GDM1 (cell line): Measurements from ENCODE around the gene ZC3H10.

ENCODE experiments used
- DNase-seq: peaks from one replicate; lab custom pipeline; 2025; lab: John Stamatoyannopoulos, UW

ZC3H10 gene

DNA sequence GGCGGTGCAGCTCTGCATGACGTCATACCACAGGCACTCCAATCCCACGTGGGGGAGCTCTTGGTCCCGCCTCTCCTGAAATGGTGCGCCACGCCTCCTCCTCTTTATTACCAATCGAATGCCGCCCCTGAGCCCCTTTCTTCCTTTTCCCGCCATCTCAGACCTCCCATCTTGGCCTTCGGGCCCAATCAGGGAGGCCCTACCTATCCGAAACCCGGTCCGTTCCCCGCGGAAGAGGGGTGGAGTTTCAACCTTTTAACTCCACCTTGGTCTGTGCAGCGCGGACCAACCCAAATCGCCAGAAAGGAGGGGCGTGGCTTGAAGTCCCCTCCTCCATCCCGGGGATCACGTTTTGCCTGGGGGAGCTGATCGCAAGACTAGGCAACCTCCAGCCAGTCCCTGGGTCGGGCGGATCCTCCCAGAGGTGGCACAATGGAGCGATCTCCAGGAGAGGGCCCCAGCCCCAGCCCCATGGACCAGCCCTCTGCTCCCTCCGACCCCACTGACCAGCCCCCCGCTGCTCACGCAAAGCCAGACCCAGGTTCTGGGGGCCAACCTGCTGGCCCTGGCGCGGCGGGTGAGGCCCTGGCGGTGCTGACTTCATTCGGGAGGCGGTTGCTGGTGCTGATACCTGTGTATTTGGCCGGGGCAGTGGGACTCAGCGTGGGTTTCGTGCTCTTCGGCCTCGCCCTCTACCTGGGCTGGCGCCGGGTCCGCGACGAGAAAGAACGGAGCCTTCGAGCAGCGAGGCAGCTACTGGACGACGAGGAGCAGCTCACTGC is 10.0 kb downstream of the ZC3H10 start, which contains the start of gene ESYT1:
TSS of gene ESYT1 (plus strand) at position 380 of the 782 bp plus-strand sequence. CDS start at position 433, 53 bp downstream.
- DNase-seq, result peak; percentile 99

DNA sequence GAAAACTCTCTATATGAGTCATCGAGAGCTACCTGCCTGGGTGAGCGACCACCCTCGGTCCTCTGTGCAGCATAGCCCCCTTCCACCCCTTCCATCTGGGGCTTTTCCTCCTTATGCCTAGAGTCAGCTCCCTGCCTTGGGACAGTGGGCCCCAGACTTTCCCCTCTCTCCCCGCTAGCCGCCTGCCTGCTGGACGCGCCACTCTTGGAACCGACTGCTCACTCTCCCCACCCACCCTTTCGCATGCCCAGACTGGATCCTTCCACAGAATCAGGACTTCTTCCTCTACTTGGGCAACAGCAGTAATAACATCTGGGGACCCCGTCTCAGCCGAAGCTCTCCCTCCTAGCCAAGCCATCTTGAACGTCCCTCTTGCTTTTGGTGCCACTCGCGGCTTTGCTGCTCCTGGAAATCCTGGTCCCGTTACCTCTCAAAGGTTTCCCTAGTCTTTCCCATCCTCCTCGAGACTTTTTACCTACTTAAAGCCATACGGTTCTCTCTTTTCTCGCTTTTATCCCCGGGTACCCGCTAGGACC is 10.7 kb downstream of the ZC3H10 start:
- DNase-seq, result no peak

DNA sequence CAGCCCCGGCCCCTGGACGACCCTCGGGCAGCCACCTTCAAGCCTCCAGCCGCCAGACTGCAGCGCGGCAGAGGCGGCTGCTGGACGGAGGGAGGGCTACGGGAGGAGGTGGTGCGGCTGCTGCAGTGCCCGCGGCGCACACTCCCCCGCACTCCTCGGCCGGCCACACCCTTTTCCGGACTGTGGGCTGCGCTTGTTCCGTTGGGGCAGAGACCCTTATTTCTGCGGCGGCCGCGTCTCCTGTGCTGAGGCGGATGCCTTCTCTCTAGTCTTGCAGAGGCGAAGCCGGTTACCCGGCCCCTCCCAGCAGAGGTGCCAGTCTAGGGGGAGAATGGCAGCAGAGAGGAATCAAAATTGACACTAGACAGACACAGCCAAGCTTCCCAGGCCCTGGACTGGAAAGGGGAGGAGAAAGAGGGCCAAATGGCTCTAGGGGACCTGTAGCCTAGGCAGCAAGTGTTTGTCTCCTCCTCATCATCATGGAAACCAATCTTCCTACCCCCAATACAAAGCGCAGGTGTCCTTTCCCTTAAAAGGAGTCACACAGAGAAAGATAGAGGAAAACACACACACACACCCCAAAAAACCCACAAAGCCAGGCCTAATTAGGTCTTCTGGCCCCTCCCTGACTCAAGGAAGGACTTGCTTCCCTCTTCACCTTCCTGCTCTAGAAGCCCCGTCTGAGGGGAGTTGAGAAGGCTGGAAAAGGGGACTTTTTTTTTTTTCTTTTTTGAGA is 11.3 kb downstream of the ZC3H10 start:
- DNase-seq, result peak; percentile 82

DNA sequence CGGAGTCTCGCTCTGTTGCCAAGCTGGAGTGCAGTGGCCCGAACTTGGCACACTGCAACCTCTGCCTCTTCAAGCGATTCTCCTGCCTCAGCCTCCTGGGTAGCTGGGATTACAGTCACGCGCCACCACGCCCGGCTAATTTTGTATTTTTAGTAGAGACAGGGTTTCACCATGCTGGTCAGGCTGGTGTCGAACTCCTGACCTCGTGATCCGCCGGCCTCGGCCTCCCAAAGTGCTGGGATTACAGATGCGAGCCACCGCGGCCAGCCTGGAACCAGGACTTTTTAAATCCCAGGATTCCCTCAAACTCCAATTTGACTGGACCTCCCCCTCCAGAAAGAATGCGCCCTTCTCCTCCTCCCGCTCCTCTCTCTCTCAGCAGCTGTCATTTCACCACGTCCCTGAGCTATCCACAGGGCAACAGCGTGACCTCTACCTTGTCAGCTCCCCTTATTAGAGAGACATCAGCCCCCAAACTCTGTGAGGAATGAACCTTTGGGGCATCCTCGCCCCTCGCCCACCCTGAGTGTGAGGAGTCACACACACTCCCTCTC is 12.0 kb downstream of the ZC3H10 start:
- no peak for DNase-seq

DNA sequence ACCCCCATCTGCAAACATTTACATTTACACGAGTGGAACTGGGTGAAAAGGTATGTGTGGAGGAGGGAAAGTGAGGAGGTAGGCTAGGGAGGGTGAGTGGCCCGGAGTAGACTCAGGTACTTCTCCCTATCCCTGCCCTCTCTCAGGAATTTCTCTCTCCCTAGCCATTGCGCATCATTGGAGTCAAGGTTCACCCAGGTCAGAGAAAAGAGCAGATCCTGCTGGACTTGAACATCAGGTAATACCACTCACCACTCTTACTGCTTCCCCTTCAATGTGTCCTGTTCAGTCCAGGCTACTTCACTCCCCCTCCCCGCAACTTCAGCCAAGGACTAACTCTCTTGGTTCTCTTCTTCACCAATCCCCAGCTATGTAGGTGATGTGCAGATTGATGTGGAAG is 12.8 kb downstream of the ZC3H10 start:
- DNase-seq, result no peak

DNA sequence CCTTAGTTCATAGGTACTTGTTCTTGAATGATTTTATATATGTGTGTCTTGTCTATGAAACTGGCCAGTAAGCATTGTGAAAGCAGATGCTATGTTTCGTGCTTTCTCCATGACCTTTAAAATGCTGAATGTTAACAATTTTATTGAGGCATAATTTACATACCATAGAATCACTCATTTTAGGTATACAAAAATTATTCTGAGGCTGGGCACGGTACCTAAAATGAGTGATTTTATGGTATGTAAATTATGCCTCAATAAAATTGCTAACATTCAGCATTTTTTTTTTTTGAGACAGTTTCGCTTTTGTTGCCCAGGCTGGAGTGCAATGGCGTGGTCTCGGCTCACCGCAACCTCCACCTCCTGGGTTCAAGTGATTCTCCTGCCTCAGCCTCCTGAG is 16.8 kb downstream of the ZC3H10 start:
- DNase-seq, result no peak

DNA sequence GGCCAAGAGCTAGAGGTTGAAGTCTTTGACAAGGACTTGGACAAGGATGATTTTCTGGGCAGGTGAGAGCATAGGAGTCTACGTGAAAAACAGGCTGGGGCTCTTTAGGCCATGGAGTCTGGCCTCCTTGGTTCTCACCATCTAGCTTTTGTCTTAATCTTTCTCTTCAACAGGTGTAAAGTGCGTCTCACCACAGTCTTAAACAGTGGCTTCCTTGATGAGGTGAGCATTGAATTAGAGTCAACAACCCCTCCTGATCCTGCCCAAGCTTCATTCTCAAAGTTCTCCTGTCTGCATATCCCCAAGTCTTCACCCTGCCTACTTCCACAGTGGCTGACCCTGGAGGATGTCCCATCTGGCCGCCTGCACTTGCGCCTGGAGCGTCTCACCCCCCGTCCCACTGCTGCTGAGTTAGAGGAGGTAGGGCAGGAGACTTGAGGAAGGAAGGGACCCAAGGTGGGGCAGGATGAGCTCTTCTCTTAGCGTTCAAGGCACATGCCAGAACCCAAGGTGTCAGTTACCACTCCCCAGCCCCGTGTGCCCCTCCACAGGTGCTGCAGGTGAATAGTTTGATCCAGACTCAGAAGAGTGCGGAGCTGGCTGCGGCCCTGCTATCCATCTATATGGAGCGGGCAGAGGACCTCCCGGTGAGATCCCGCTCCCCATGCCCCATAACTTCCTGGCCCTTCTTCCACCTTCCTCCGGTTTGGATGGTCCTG is 19.9 kb downstream of the ZC3H10 start:
- DNase-seq, result no peak

DNA sequence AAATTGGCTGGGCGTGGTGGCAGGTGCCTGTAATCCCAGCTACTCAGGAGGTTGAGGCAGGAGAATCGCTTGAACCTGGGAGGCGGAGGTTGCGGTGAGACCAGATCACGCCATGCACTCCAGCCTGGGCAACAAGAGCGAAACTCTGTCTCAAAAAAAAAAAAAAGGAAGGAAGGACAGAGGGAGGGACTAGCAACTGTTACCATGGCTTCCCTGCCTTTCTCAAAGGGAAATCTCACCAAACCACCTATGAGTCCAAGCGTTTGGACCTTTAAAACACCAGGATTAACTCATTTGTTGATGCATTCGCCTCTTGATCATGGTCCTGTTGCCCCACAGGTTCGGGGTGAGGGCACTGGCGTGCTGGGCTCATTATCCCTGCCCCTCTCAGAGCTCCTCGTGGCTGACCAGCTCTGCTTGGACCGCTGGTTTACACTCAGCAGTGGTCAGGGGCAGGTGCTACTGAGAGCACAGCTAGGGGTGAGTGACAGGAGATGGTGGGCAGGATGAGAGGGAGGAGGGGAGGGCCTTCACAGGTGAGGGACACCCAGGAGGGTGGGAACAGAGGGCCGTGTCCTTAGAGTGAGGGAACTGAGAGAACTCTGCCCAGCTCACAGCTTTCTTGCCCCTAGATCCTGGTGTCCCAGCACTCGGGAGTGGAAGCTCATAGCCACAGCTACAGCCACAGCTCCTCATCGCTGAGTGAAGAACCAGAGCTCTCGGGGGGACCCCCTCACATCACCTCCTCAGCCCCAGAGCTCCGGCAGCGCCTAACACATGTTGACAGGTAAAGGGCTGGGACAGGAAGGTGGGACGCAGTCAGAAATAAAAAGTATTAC is 24.1 kb downstream of the ZC3H10 start:
- DNase-seq, result no peak

DNA sequence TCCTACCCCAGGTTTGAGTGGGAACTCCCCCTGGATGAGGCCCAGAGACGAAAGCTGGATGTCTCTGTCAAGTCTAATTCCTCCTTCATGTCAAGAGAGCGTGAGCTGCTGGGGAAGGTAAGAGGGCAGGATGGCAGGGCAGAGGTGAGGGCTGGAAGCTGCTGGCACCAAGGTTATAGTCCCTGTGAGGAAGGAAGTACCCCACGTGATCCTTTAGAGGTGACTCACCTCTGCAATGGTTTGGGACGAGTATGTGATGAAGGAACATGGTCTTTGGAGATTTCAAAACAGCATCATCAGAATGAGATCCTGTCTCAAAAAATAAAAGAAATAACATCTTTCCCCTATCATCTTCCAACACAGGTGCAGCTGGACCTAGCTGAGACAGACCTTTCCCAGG is 25.2 kb downstream of the ZC3H10 start:
- no peak for DNase-seq

DNA sequence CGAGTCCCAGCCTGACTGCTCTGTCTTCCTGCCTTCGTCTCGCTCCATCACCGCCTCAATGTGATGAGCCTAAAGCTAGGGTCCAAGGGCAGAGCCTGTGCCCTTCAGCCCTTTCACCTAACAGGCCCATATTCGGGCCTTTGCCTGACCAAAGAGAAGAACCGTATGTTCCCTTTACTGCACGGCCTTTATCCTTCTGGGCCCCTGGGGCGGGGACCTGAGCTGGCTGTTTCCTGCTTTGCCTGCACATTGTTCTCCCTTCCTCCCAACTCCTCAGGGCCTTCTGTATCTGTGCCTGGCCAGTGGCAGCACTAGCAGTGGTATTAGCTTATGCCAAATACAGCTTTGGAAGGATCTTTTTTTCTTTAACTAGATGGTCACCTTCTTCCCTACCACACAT is 25.8 kb downstream of the ZC3H10 start:
- DNase-seq, result no peak

DNA sequence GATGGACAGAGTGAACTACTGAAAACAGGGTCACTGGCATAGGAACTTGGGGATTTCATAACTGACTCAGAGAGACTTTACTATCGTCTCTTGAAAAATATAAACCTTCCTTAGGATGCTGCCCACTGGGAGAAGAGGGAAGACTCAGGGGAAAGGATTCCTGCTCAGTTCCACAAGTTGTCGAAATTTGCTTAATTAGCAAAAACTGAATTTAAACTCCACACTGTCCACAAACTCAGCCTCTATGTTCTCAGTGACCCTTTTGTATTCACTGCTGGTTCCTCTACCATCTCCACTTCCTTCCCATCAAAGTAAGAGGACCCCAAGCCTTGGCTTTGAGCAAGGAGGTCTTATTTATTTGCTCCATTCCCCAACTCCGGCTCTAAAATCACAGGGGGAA is 27.2 kb downstream of the ZC3H10 start:
- DNase-seq, result no peak

DNA sequence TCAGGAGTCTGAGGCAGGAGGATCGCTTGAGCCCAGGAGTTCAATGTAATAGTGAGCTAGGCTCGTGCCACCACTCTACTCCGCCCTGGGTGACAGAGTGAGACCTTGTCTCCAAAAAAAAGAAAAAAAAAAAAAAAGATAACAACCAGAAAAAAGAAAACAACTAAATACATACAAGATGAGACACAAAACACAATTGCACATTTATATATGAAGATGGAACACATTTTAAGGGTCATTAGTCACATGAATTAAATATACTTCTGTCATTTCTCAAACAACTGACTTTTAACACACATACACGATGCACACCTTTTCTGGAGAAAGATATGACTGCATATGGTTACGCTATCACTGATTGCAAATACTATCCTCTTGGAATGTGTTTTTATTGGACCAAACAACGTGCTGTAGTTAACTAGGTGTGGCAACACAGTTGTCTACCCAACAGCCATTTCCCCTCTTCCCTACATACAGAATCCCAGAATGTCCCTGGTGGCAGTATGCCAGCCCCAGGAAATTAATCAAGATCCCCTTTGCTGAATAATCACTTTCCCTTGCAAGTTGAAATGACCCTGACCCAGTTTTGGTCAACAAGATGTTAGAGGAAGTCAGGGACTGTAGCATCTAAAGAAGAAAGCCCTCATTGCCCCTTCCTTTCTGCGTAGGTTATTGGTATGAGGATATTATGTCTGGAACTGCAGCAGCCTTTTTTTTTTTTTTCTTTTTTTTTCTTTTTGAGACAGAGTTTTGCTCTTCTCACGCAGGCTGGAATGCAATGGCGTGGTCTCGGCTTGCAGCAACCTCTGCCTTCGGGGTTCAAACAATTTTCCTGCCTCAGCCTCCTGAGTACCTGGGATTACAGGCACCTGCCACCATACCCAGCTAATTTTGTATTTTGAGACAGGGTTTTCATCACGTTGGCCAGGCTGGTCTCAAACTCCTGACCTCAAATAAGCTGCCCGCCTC is 28.7 kb downstream of the ZC3H10 start:
- DNase-seq, result no peak

DNA sequence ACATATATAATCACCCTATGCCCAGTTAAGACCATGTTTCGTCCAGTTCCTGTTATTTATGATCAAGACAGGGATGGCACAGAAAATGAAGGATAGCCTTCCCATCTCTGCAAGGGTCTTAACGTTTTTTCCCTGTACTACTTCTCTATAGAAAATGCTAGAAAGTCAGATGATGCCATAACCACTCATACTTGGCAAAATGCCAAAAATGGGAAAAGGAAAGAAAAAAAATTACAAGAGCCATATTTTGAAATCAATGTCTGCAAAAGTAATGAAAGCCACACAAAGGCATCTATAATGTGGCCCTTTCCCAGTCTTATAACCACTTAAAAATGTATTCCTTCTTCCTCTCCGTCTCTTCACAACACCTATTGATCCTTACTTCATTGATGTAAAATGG is 32.5 kb downstream of the ZC3H10 start:
- DNase-seq, result no peak

DNA sequence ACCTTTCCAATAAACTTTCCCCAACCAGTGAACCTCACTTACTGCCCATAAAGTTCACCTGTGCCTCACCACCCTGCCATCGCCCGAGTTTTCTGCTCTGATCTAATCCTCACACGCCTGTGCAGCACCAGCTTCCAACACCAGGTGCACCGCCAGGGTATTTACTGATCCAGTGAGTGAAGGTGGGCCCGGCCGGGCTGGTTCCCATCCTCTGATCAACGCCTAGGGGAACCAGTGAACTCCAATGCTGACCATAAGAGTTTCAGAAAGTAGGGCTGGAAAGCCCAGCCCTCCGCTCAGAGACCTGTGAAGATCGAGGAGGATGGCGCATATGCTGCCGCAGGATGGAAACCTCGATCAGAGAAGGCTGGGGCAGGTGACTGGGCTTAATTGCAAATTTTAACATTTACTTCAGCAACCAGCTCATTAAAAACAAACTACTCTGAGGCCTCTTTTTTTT is 33.6 kb downstream of the ZC3H10 start:
- no peak for DNase-seq

DNA sequence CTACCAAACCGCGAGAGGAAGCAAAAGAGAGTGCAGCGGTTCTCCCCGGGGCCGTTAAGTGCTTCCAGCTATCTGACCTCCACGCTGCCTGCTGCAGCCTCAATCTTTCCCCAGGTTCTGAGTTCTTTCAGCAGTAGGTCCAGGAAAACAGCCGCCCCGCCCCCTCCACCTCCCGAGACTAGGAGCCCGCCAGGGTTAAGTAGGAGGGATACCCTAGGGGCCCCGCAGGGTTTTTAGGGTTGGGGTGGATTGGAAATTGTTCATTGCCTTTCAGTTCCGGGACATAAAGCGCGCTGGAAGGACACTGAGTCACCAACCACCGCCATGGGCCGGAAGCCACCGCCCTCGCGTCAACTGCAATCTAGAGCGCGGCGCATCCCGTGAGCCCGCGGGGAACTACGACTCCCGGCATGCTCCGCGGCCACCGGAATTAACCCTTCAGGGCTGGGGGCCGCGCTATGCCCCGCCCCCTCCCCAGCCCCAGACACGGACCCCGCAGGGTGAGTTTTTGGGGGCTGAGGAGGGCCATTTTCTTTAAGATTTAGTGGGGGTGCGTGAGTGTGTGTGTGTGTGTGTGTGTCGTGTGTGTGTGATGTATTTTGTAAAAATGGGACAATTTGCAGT is 34.2 kb downstream of the ZC3H10 start, which contains the start of gene MYL6B:
TSS of gene MYL6B (plus strand) at position 456 of the 624 bp plus-strand sequence. CDS start 1,332 bp downstream, outside the sequence.
- peak; percentile 89 for DNase-seq

DNA sequence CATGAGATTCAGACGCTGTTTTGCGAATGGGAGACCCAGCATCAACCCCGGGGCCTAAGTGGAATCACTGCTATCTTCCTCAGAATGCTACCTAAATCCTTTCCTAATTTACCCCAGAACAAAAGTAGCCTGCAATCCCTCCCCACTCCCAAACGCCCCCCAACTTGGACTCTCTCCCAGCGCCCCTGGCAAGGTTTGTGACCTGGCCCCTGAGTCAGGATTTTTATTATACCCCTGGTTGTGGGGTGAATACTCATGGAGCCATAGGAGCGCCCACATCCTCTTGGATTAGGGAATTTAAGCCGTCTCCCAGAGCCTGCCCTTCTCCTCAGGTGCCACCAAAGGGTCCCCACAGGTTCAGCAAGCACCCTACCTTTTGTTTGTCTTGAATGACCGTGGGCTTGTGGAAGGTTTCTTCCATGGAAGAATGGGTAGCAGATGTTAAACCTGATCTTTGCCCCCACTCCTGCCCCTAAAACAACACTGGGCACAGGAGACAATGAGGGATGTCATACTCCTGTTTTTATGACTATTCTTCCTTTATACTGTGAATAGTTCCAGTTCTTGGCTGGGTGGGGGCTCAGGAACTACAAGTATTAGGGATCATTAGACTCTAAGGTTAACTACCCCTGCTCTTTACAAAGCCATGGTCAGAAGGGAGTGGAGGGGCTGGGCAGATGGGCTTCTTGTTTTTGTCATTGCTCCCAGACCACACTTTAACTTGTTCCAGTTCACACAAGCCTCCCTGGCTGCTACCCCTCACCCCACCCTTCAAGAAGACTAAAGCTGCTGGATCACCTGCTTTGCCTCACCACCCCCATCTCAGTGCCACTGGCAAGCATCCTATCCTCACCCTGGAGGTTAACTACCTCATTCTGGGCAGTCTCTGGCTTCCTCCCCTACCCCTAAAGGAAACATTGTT is 35.0 kb downstream of the ZC3H10 start:
- DNase-seq, result no peak

DNA sequence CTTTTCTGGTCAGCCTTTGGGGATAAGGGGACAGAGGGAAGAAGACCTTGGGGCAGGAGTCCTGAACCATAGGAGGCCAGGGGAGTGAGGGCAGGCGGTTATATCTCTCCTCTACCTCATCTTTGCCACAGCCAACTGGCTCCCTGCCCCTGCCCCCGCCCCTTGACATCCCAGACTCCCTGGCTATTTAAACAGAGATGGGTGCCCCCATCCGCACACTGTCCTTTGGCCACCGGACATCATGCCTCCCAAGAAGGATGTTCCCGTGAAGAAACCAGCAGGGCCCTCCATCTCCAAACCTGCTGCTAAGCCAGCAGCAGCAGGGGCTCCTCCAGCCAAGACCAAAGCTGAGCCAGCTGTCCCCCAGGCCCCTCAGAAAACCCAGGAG is 35.6 kb downstream of the ZC3H10 start:
- no peak for DNase-seq

DNA sequence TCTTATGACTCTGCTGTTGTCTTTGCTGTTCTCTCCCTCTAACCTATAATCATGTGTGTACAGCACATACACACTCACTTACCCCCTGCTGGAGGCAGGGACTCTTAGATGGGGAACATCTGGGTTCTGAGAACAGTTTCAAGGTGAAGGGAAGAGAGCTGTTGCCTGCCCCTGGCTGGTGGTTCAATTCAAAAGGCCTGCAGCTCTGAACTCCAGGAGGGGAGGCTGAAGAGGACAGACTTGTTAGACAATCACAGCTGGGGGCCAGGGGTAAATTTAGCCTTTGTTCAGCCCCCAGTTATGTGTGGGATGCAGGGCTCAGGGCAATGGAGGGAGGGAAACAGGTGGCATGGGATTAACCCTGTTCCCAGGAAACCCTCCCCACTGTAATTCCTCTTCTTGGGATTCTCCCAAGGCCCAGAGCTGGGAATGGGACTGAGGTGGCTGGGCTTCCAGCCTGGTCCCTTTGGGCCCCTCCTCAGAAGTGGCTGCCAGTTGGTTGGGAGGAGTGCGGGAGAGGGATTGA is 36.2 kb downstream of the ZC3H10 start:
- no peak for DNase-seq
